ENCODE data around the gene PCDH9.

PCDH9 gene

GRCh38 chr13:67077132-67077531, 153.0 kb downstream of the PCDH9 start:
- no peak for DNase-seq

GRCh38 chr13:67076378-67076777, 153.8 kb downstream of the PCDH9 start:
- no peak for DNase-seq

- DNase-seq, result no peak
Measured at GRCh38 chr13:67075239-67075638, 154.9 kb downstream of the PCDH9 start.

GRCh38 chr13:67071918-67072598, 158.1 kb downstream of the PCDH9 start:
- no peak for DNase-seq

GRCh38 chr13:67070306-67070705, 159.8 kb downstream of the PCDH9 start:
- DNase-seq, result no peak

- no peak for DNase-seq
Measured at GRCh38 chr13:67069117-67069767, 160.9 kb downstream of the PCDH9 start.

GRCh38 chr13:67064920-67065319, 165.2 kb downstream of the PCDH9 start:
- no peak for DNase-seq

- DNase-seq, result no peak
Measured at GRCh38 chr13:67063036-67063435, 167.1 kb downstream of the PCDH9 start.

GRCh38 chr13:67062160-67062559, 168.0 kb downstream of the PCDH9 start:
- DNase-seq, result no peak

- no peak for DNase-seq
Measured at GRCh38 chr13:67061750-67062149, 168.4 kb downstream of the PCDH9 start.

GRCh38 chr13:67052550-67053490, 177.3 kb downstream of the PCDH9 start:
- no peak for DNase-seq

- no peak for DNase-seq
Measured at GRCh38 chr13:67049744-67050143, 180.4 kb downstream of the PCDH9 start.

- DNase-seq, result no peak
Measured at GRCh38 chr13:67048821-67049150, 181.3 kb downstream of the PCDH9 start.

GRCh38 chr13:67048084-67048820, 181.9 kb downstream of the PCDH9 start:
- no peak for DNase-seq

GRCh38 chr13:67045357-67045756, 184.8 kb downstream of the PCDH9 start:
- no peak for DNase-seq

GRCh38 chr13:67043901-67044300, 186.2 kb downstream of the PCDH9 start:
- no peak for DNase-seq

- DNase-seq, result no peak
Measured at GRCh38 chr13:67042556-67042955, 187.6 kb downstream of the PCDH9 start.

- DNase-seq, result no peak
Measured at GRCh38 chr13:67036699-67037457, 193.3 kb downstream of the PCDH9 start.

GRCh38 chr13:67033170-67033569, 197.0 kb downstream of the PCDH9 start:
- no peak for DNase-seq

GRCh38 chr13:67023130-67023876, 206.8 kb downstream of the PCDH9 start:
- DNase-seq, result peak; percentile 47

GRCh38 chr13:67018775-67019174, 211.4 kb downstream of the PCDH9 start:
- DNase-seq, result no peak
